ENCODE results near the gene DYNLT1. TPM values are rescaled to one million over a fixed set of nuclear protein-coding genes. Genes with fewer than 3 reads are reported as not detected.

Gene DYNLT1
- total and polyA plus RNA-seq, 9 of the 15 experiments (the other 6 are each of a cell fraction or from before 2014, with no cell fraction given): 42.2 to 583 (median 127) TPM

DNA sequence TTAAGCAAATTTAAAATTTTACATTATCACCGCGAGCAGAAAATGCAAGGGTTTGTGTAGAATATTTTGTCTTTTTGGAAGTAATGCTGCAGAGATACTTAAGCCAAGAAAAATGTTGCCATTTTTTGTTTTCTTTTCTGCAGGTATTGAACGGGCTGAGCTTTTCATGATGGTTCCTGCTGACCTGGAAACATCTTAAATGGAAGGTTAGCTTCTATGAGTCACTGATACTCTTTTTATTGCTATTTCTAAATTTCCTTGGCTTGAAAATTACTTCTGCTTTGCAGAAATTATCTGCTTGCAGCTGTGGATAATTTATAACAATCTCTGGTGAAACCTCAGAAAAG, 18.0 kb upstream of the DYNLT1 start:
- no peaks in the 10 kb centered on the region for H3K36me3 ChIP-seq (ENCODE audit: control insufficient read depth, insufficient read depth, low read length)
- H3K27me3 ChIP-seq (ENCODE audit: control insufficient read depth in 2 of 2, insufficient read depth in 2 of 2, low read length in 2 of 2): peaks cover 60 to 71% of the 10 kb centered on the region in 2 experiments
- H3K27ac ChIP-seq (ENCODE audit: extremely low read depth, low read depth, low read length): no peak overlapping the region
- H2AFZ ChIP-seq (ENCODE audit: low read depth, low read length): no peak overlapping the region
- ChIA-PET CTCF (ENCODE audit: low intra/inter-chr PET ratio) (interaction anchor here (0.7 to 0.9 kb wide), 2 partner anchors 310 to 442 kb away, joined by 3 read pairs; no protein-coding TSS in a partner anchor), POLR2A (interaction anchor here (0.6 to 1.5 kb wide), 6 partner anchors 11 to 384 kb away, joined by 3 to 5 read pairs (median 4); partner anchors contain the start of genes DYNLT1 and RSPH3)
- H4K20me1 ChIP-seq (replicated peaks; ENCODE audit: control insufficient read depth, insufficient read depth, low read length): peaks cover 4% of the 10 kb centered on the region
- H3K79me2 ChIP-seq (ENCODE audit: control insufficient read depth, insufficient read depth, low read length): no peaks in the 10 kb centered on the region
- H3K4me2 ChIP-seq (ENCODE audit: insufficient read depth, low read length): no peak overlapping the region
- peak; percentile 96 for TF ChIP-seq CBX2 (IDR thresholded peaks at IDR 0.05; ENCODE audit: insufficient read depth, low read length, poor library complexity, severe bottlenecking)
- no peak for TF ChIP-seq TAF9B (IDR thresholded peaks at IDR 0.05; ENCODE audit: partially characterized antibody)
- peak; percentile 88 for TF ChIP-seq CBX8 (IDR thresholded peaks at IDR 0.05; ENCODE audit: borderline replicate concordance, extremely low read depth, low read depth, low read length, poor library complexity, severe bottlenecking)
- TF ChIP-seq POLR2A (conservative IDR thresholded peaks at IDR 0.05): no peak
- WGBS (ENCODE audit: insufficient coverage, low coverage, missing lambda C conversion rate): 4% methylated on average over 3 of the region's 3 CpGs
- intact Hi-C loops (cut with micrococcal nuclease): no loop called here
- no peaks in the 10 kb centered on the region for H3K9me1 ChIP-seq (ENCODE audit: control insufficient read depth, insufficient read depth, low read length)
- ATAC-seq (no peak), DNase-seq (ENCODE audit: extremely low read depth in 1 of 4, low spot score in 3 of 4) (no peak), FAIRE-seq (no peak)
- H3K4me1 ChIP-seq (replicated peaks in 1 of 2; ENCODE audit: control insufficient read depth in 2 of 2, insufficient read depth in 2 of 2, low read length in 2 of 2): peaks cover 0 to 3% of the 10 kb centered on the region in 2 experiments; a peak in 1 of 5 replicates
- in situ Hi-C loops (cut with MboI): no loop called here
- BruUV-seq (replicated peaks): no TSS peak
- no peak overlapping the region for H3K9ac ChIP-seq (ENCODE audit: insufficient read depth in 1 of 2, low read depth in 2 of 2, low read length in 2 of 2)
- no peaks in the 10 kb centered on the region for H3K9me3 ChIP-seq (replicated peaks; ENCODE audit: control insufficient read depth, insufficient read depth, low read depth, low read length)
- no peak overlapping the region for H3K4me3 ChIP-seq

DNA sequence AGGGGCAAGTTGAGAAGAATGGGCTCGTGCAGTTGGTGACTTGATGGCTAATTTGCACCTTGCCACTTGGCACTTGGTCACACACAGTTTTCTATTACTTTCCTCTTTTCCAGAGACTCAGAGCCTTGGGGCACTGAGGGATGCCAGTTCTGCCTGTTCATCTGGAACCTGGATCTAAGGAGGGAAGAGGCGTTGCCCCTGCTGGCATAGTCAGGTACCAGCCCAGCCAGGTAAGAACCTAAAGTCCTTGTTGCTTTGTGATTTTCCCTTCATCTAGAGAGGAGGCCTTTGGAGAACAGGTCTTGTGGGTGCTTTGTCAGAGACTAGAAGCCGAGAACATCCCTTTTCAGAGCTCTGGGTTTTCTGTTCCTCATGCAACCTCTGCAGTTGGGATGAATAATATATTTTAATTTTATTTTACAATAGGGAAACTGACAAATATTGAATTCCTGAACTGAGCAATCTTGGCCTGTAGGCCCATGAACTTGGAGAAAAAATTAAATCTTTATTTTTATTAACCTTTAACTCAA, 16.7 kb upstream of the DYNLT1 start:
- Histone ChIP-seq H2AFZ (ENCODE audit: low read depth, low read length) (no peak overlapping the region), H3K9me3 (replicated peaks; ENCODE audit: control insufficient read depth, insufficient read depth, low read depth, low read length) (no peaks in the 10 kb centered on the region), H3K9me1 (ENCODE audit: control insufficient read depth, insufficient read depth, low read length) (no peaks in the 10 kb centered on the region), H3K79me2 (ENCODE audit: control insufficient read depth, insufficient read depth, low read length) (no peaks in the 10 kb centered on the region), H3K4me2 (ENCODE audit: insufficient read depth, low read length) (no peak overlapping the region), H3K36me3 (ENCODE audit: control insufficient read depth, insufficient read depth, low read length) (no peaks in the 10 kb centered on the region), H4K20me1 (replicated peaks; ENCODE audit: control insufficient read depth, insufficient read depth, low read length) (peaks cover 4% of the 10 kb centered on the region), H3K9ac (ENCODE audit: insufficient read depth in 1 of 2, low read depth in 2 of 2, low read length in 2 of 2) (no peak overlapping the region), H3K27ac (ENCODE audit: extremely low read depth, low read depth, low read length) (no peak overlapping the region), H3K27me3 (ENCODE audit: control insufficient read depth in 2 of 2, insufficient read depth in 2 of 2, low read length in 2 of 2) (peaks cover 52 to 61% of the 10 kb centered on the region in 2 experiments), H3K4me1 (replicated peaks in 1 of 2; ENCODE audit: control insufficient read depth in 2 of 2, insufficient read depth in 2 of 2, low read length in 2 of 2) (peaks cover 0 to 3% of the 10 kb centered on the region in 2 experiments; a peak in 1 of 5 replicates), H3K4me3 (no peak overlapping the region)
- POLR2A ChIA-PET: interaction anchor here (0.6 to 1.0 kb wide), 2 partner anchors 17 to 494 kb away, joined by 3 read pairs; partner anchors contain the start of gene DYNLT1
- TF ChIP-seq NFXL1 (CRISPR knock-in tag; IDR thresholded peaks at IDR 0.05) (no peak), RBBP5 (IDR thresholded peaks at IDR 0.05; ENCODE audit: borderline replicate concordance, insufficient read depth, low read length, poor library complexity, severe bottlenecking) (no peak), MAZ (CRISPR knock-in tag; conservative IDR thresholded peaks at IDR 0.05 in 1 of 2, IDR thresholded peaks at IDR 0.05 in 1 of 2) (no peak)
- TF ChIP-seq, protein P1, sequence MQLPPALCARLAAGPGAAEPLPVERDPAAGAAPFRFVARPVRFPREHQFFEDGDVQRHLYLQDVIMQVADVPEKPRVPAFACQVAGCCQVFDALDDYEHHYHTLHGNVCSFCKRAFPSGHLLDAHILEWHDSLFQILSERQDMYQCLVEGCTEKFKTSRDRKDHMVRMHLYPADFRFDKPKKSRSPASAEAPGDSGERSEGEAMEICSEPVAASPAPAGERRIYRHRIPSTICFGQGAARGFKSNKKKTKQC (CRISPR knock-in tag; IDR thresholded peaks at IDR 0.05): no peak
- FAIRE-seq (peak; percentile 6), ATAC-seq (no peak), DNase-seq (ENCODE audit: extremely low read depth in 1 of 4, low spot score in 3 of 4) (no peak)
- in situ Hi-C loops (cut with MboI): no loop called here
- CTCF ChIA-PET (ENCODE audit: low intra/inter-chr PET ratio): interaction anchor here (1.6 kb wide), 1 partner anchor 312 kb away, joined by 5 read pairs; no protein-coding TSS in a partner anchor
- 0% methylated on average over 3 of the region's 3 CpGs for WGBS (ENCODE audit: insufficient coverage, low coverage, missing lambda C conversion rate)
- intact Hi-C loops (cut with micrococcal nuclease): loop anchor here (2.0 kb wide), 1 partner anchor 28 kb away; no protein-coding TSS in a partner anchor
- no TSS peak for BruUV-seq (replicated peaks)
